SK-N-MC (cell line): ENCODE measurements around the gene CAPN3.

Source experiments
- DNase-seq: peaks from one replicate; pipeline ENCODE4 v3.0.0-alpha.2; 2011; ENCODE audit warnings: low read depth, low spot score
- H3K27ac ChIP-seq: fragments of 200-600 bp; sonication (generic); 2 replicates; pipeline ENCODE4 v1.5.1; 2016; ENCODE audit warnings: mixed run types
- H3K36me3 ChIP-seq: fragments of 200-600 bp; sonication (generic); 2 replicates; pipeline ENCODE4 v1.6.1; 2017; ENCODE audit warnings: antibody characterized with exemption, low read length, mixed read lengths; ENCODE audit not compliant: insufficient read depth
- H3K4me3 ChIP-seq: fragments of 200-600 bp; sonication (generic); 2 replicates; pipeline ENCODE4 v1.5.1; 2016
- H3K9ac ChIP-seq: fragments of 200-600 bp; sonication (generic); 2 replicates; pipeline ENCODE4 v1.8.0; 2017; ENCODE audit warnings: mixed run types, mixed read lengths; ENCODE audit not compliant: insufficient read length
- H3K9me3 ChIP-seq: fragments of 200-600 bp; sonication (generic); 2 replicates; pipeline ENCODE4 v1.6.1; 2017; ENCODE audit warnings: low read depth, mild to moderate bottlenecking, antibody characterized with exemption, low read length, moderate library complexity, mixed read lengths
- EZH2 ChIP-seq: fragments of 200-600 bp; sonication (generic); IDR thresholded peaks from one replicate; pipeline ENCODE4 v1.6.1; 2017; ENCODE audit warnings: antibody characterized with exemption
- FOXP2 ChIP-seq: optimal IDR thresholded peaks from 2 replicates; pipeline ENCODE3; 2011; ENCODE audit warnings: mild to moderate bottlenecking, moderate library complexity; ENCODE audit not compliant: insufficient read depth; ENCODE audit errors: extremely low read length, control extremely low read depth
- POLR2AphosphoS5 ChIP-seq: IDR thresholded peaks from 2 replicates; pipeline ENCODE4 v1.6.1; 2012; ENCODE audit warnings: mild to moderate bottlenecking, low read depth, low read length, borderline replicate concordance

CAPN3 gene

GRCh38 chr15:42408178-42408577, 48.9 kb downstream of the CAPN3 start:
- no peak for TF ChIP-seq EZH2
- TF ChIP-seq FOXP2, result no peak
- TF ChIP-seq POLR2AphosphoS5, result no peak
- DNase-seq, result no peak
- Histone ChIP-seq H3K4me3 (no peak overlapping the region), H3K9me3 (no peaks in the 10 kb centered on the region), H3K27ac (no peak overlapping the region), H3K36me3 (peaks cover 3% of the 10 kb centered on the region; the same call in 1 of the 2 replicates), H3K9ac (no peak overlapping the region)

GRCh38 chr15:42409011-42409410, 49.7 kb downstream of the CAPN3 start:
- Histone ChIP-seq H3K9me3 (no peaks in the 10 kb centered on the region), H3K4me3 (no peak overlapping the region), H3K36me3 (peaks cover 8% of the 10 kb centered on the region; the same call in 1 of the 2 replicates), H3K9ac (no peak overlapping the region), H3K27ac (no peak overlapping the region)
- DNase-seq, result no peak
- TF ChIP-seq FOXP2 (no peak), EZH2 (no peak), POLR2AphosphoS5 (no peak)

GRCh38 chr15:42411884-42412283, 52.6 kb downstream of the CAPN3 start:
- H3K4me3 ChIP-seq, result no peak overlapping the region
- H3K9me3 ChIP-seq, result no peaks in the 10 kb centered on the region
- H3K27ac ChIP-seq, result no peak overlapping the region
- no peak for DNase-seq
- no peak for TF ChIP-seq FOXP2
- TF ChIP-seq POLR2AphosphoS5, result no peak
- TF ChIP-seq EZH2, result no peak
- peaks cover 30% of the 10 kb centered on the region for H3K36me3 ChIP-seq
- no peak overlapping the region for H3K9ac ChIP-seq

- DNase-seq, result no peak
- Histone ChIP-seq H3K27ac (no peak overlapping the region), H3K4me3 (no peak overlapping the region), H3K36me3 (peaks cover 42% of the 10 kb centered on the region), H3K9ac (no peak overlapping the region), H3K9me3 (no peaks in the 10 kb centered on the region)
- TF ChIP-seq POLR2AphosphoS5 (no peak), EZH2 (no peak), FOXP2 (no peak)
These were observed 54.6 kb downstream of the CAPN3 start for GRCh38 chr15:42413920-42414319.

GRCh38 chr15:42419369-42419768, 60.1 kb downstream of the CAPN3 start:
- H3K4me3 ChIP-seq, result no peak overlapping the region
- no peak overlapping the region for H3K27ac ChIP-seq
- H3K36me3 ChIP-seq, result peaks cover 70% of the 10 kb centered on the region
- no peak for DNase-seq
- no peak for TF ChIP-seq FOXP2
- TF ChIP-seq POLR2AphosphoS5, result no peak
- no peak for TF ChIP-seq EZH2
- no peak overlapping the region for H3K9ac ChIP-seq
- H3K9me3 ChIP-seq, result no peaks in the 10 kb centered on the region

- H3K9ac ChIP-seq, result no peak overlapping the region
- H3K36me3 ChIP-seq, result peaks cover 70% of the 10 kb centered on the region
- TF ChIP-seq POLR2AphosphoS5, result no peak
- TF ChIP-seq FOXP2, result no peak
- TF ChIP-seq EZH2, result no peak
- no peak overlapping the region for H3K4me3 ChIP-seq
- no peak overlapping the region for H3K27ac ChIP-seq
- DNase-seq, result no peak
- H3K9me3 ChIP-seq, result no peaks in the 10 kb centered on the region
These were observed 62.1 kb downstream of the CAPN3 start for GRCh38 chr15:42421376-42421775.

- Histone ChIP-seq H3K9ac (no peak overlapping the region), H3K36me3 (peaks cover 78% of the 10 kb centered on the region), H3K9me3 (no peaks in the 10 kb centered on the region), H3K27ac (no peak overlapping the region), H3K4me3 (no peak overlapping the region)
- no peak for TF ChIP-seq FOXP2
- TF ChIP-seq POLR2AphosphoS5, result no peak
- no peak for TF ChIP-seq EZH2
- no peak for DNase-seq
These were observed 68.3 kb downstream of the CAPN3 start for GRCh38 chr15:42427429-42428223.

- H3K4me3 ChIP-seq, result no peak overlapping the region
- peaks cover 51% of the 10 kb centered on the region for H3K36me3 ChIP-seq
- DNase-seq, result no peak
- H3K27ac ChIP-seq, result no peak overlapping the region
- no peaks in the 10 kb centered on the region for H3K9me3 ChIP-seq
- no peak overlapping the region for H3K9ac ChIP-seq
- TF ChIP-seq EZH2, result no peak
- no peak for TF ChIP-seq FOXP2
- TF ChIP-seq POLR2AphosphoS5, result no peak
These were observed 85.2 kb downstream of the CAPN3 start for GRCh38 chr15:42444415-42445063.
